Esophagus muscularis mucosa (tissue), 4 donors: Measurements from ENCODE around the gene CXCL17.

ENCODE experiments used
- CTCF ChIP-seq, 3 experiments: fragments of 200-600 bp in 2 of 3; fragments of 450-650 bp in 1 of 3; sonication (generic) in 2 of 3; IDR thresholded peaks; one replicate each; pipeline ENCODE4 v1.5.1; 2017 to 2019; ENCODE audit warnings: antibody characterized with exemption in 3 of 3, mild to moderate bottlenecking in 2 of 3, moderate library complexity in 1 of 3
- EP300 ChIP-seq: sonication (generic); formaldehyde crosslinking; IDR thresholded peaks from one replicate; pipeline ENCODE4 v1.6.1; 2017; ENCODE audit warnings: antibody characterized with exemption
- POLR2A ChIP-seq: fragments of 450-650 bp; IDR thresholded peaks from one replicate; pipeline ENCODE4 v1.6.1; 2017; ENCODE audit warnings: antibody characterized with exemption, moderate library complexity, mild to moderate bottlenecking, low read depth
- POLR2AphosphoS5 ChIP-seq, 2 donors: sonication (generic); formaldehyde crosslinking; IDR thresholded peaks; one replicate each; pipeline ENCODE4 v1.6.1; 2017; ENCODE audit warnings: antibody characterized with exemption in 2 of 2

DNA sequence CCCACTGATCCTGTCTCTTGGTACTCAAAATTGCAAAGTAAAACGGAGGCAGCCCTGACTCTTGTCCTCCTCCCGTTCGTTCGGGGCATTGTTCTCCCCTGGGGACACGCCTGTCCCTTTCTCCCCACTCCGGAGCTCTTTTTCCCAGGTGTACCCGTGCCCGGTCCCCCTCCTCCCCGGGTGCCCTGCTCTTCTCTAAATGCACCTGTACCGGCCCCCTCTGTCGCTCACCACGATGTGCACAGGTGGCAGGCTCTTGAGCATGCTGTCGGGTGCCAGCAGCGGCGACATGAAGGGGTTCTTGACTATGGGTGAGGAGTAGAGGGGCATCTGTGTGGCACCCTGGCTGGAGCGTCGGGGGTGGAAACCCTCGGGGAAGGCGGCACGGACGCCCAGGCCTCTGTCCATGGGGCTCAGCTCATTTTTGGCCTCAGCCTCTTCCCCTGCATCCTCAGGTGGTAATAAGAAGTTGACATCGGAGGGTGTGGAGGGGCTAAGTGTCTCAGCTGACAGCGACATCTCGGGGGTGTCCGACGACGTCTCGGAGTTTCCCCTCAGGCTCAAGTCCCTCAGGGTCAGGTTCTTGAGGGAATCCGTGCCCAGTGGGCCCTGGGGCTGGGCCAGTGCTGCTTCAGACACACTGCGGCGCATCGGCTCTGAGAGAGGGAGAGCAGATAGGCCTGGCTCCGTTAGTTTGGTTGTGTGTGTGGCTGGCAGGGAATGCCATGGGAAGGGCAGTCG lies 40.2 kb downstream of the CXCL17 start:
- TF ChIP-seq CTCF (IDR thresholded peaks at IDR 0.05) (no peak), POLR2AphosphoS5 (IDR thresholded peaks at IDR 0.05) (no peak), POLR2A (no peak), EP300 (no peak)
